Muscle of leg (tissue), 11 donors: ENCODE results near the gene LAMTOR4. TPM values are rescaled to one million over a fixed set of nuclear protein-coding genes. Genes with fewer than 3 reads are reported as not detected.

Source experiments
- DNase-seq: peaks from one replicate; pipeline ENCODE4 v3.0.0; 2013
- H3K27ac ChIP-seq: one replicate; pipeline ENCODE4 v1.5.1; 2013; ENCODE audit warnings: mild to moderate bottlenecking, low read length, control low read depth
- H3K27me3 ChIP-seq: one replicate; pipeline ENCODE4 v1.6.1; 2013; ENCODE audit warnings: low read length; ENCODE audit not compliant: control insufficient read depth, insufficient read depth
- H3K36me3 ChIP-seq: one replicate; pipeline ENCODE4 v1.6.1; 2013; ENCODE audit warnings: low read length; ENCODE audit not compliant: control insufficient read depth, insufficient read depth
- H3K4me1 ChIP-seq: one replicate; pipeline ENCODE4 v1.6.1; 2013; ENCODE audit warnings: low read length; ENCODE audit not compliant: control insufficient read depth, insufficient read depth
- H3K4me3 ChIP-seq: one replicate; pipeline ENCODE4 v1.5.1; 2013; ENCODE audit warnings: low read length, control low read depth
- H3K9me3 ChIP-seq: replicated peaks from 2 replicates; pipeline ENCODE4 v1.6.1; 2013; ENCODE audit warnings: low read depth, low read length; ENCODE audit not compliant: control insufficient read depth
- WGBS: methylation state at CpG from one replicate; pipeline ENCODE4 v1.1.5; 2013; ENCODE audit warnings: missing lambda C conversion rate; ENCODE audit not compliant: insufficient coverage; 5-methylcytosine and 5-hydroxymethylcytosine counted together
- polyA plus RNA-seq, 8 donors: library from polyadenylated mRNA; unstranded; fragments of 120-200 nt; gene quantifications; one replicate each; pipeline versions ENCODE4 v1.2.1 to v1.2.3, GENCODE V29; 2013; ENCODE audit warnings: inconsistent platforms in 1 of 8, low replicate concordance in 1 of 8; ENCODE audit not compliant: insufficient read length in 8 of 8, insufficient read depth in 1 of 8
- total RNA-seq: library from RNA; stranded (reverse); fragments of 120-200 nt; gene quantifications from one replicate; pipeline ENCODE4 v1.2.4, GENCODE V29; 2013

Gene LAMTOR4
- total and polyA plus RNA-seq, 9 donors = 65.0 to 97.1 (median 73.7) TPM

GRCh38 chr7:100152937-100153666 is 4.4 kb downstream of the LAMTOR4 start:
- 82% methylated on average over 10 of the region's 18 CpGs for WGBS
- H3K4me1 ChIP-seq = peaks cover 23% of the 10 kb centered on the region
- no peak overlapping the region for H3K27ac ChIP-seq

GRCh38 chr7:100153708-100154535 is 5.2 kb downstream of the LAMTOR4 start:
- H3K27ac ChIP-seq = no peak overlapping the region
- H3K27me3 ChIP-seq = no peaks in the 10 kb centered on the region
- 50% methylated on average over 2 of the region's 16 CpGs for WGBS

More at GRCh38 chr7:100152937-100153666, 4.4 kb downstream of the LAMTOR4 start:
- Histone ChIP-seq H3K4me3 (no peak overlapping the region), H3K36me3 (peaks cover 45% of the 10 kb centered on the region), H3K9me3 (no peaks in the 10 kb centered on the region), H3K27me3 (no peaks in the 10 kb centered on the region)
- no peak for DNase-seq

DNA sequence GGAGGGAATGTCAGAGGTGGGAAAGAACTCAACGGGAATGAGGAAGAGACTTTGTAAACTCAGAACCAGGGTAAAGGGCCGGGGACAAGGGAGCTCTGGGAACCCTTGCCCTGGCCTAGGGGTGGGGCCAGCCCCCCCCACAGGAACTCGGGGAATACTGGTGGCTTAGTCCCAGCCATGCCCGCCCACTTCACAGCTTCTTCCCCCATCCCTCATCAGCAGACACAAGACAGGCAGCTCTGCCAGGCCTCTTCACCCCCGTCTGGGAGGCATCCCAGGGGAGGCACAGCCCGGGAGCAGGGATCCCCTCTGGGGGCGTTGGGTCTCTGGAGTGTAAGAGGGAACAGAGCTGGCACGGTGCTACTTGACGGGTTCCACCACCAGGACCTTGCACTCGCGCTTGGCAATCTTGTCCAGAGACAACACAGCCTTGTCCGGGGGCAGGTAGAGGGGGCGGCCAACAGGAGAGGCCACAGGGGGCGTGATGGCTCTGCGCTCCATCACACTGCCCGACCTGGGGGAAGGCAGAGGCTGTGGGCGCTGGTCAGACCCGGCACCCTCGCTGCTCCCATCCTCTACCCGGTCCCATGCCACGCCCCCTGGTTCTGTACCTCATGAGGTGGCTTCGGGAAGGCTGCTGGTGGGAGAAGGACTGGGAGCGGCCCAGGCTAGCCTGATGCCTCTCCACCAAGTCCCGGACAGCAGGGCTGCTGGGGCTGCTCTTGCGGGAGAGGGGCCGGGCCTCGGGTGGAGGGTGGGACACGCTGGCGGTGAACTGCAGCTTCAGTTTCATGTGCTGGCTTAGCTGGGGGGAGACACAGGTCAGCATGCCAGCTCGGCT is 6.2 kb downstream of the LAMTOR4 start:
- H3K27ac ChIP-seq = no peak overlapping the region
- H3K27me3 ChIP-seq = no peaks in the 10 kb centered on the region
- peaks cover 45% of the 10 kb centered on the region for H3K36me3 ChIP-seq
- no peaks in the 10 kb centered on the region for H3K9me3 ChIP-seq
- DNase-seq = no peak
- H3K4me1 ChIP-seq = peaks cover 17% of the 10 kb centered on the region
- no peak overlapping the region for H3K4me3 ChIP-seq
- 79% methylated on average over 22 of the region's 30 CpGs for WGBS

More at GRCh38 chr7:100153708-100154535, 5.2 kb downstream of the LAMTOR4 start:
- Histone ChIP-seq H3K36me3 (peaks cover 45% of the 10 kb centered on the region), H3K4me3 (no peak overlapping the region), H3K4me1 (peaks cover 21% of the 10 kb centered on the region), H3K9me3 (no peaks in the 10 kb centered on the region)
- no peak for DNase-seq

DNA sequence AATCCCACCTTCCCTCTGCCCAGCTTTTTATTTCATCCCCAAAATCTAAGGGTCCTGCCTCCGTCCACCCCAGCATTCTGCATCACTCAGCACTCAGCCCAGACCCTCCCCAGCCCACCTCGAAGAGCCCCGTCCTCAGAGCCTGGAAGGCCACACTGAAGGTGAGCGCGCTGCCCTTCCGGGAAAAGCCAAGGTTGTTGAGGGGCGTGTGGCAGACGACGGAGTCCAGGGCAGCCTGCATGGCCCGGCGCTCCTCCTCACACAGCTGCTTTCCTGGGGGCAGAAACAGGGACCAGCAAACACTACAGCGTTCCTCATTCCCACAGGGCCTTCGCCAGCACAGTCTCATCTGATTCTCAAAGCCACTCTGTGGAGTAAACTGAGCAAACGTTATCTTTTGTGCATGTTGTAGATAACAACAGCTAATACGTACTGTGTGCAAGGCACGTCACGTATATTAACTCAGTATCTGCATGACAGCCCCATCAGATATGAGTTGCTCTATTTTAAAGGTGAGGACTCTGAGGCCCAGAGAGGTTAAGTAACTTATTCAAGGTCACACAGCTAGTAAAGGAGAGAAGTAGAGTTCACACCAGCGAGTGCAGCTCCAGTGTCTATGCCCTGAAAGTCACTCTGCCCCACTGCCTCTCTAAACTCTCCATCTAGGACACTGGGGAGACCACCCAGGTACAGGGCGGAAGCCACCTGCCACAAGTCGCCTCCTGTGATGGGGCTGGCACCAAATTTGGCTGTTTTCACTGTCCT is 7.0 kb downstream of the LAMTOR4 start:
- Histone ChIP-seq H3K36me3 (peaks cover 45% of the 10 kb centered on the region), H3K4me1 (peaks cover 16% of the 10 kb centered on the region), H3K27ac (no peak overlapping the region), H3K4me3 (no peak overlapping the region), H3K27me3 (no peaks in the 10 kb centered on the region), H3K9me3 (no peaks in the 10 kb centered on the region)
- no peak for DNase-seq
- 89% methylated on average over 14 of the region's 20 CpGs for WGBS

DNA sequence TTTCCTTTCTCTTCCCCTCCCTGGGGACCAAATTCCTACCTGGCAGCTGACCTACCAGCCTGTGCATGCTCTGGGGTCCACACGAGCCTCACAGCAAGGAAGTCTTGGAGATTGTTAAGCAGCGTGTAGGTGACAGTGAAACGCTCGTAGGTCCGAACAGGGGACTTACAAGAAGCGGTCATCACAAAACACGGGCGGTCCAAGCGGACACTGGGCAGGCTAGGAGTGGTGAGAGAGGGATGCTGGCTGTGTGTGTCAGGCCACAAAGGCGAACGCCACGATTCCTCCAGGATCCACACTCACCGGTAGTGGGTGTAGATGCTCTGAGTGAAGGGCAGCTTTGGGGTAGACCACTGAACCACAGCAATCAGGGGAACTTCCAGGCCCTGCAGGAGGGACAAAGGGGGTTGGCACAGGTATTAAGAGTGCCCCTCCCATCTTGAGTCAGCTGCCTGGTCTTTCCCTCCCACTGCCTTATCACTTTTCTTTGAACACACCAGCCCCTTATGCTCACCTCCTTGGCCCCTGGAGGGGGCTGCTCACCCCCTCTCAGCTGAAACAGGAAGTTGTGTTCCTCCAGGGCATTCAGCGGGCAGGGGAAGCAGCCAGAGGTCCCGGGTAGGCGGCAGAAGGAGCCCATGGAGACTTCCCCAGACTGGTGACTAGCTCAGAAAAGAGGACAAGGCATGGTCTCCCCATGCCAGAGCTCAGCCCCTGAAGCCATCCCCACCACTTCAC is 7.8 kb downstream of the LAMTOR4 start:
- H3K36me3 ChIP-seq = peaks cover 45% of the 10 kb centered on the region
- no peaks in the 10 kb centered on the region for H3K9me3 ChIP-seq
- peaks cover 16% of the 10 kb centered on the region for H3K4me1 ChIP-seq
- no peak overlapping the region for H3K27ac ChIP-seq
- H3K4me3 ChIP-seq = no peak overlapping the region
- DNase-seq = no peak
- WGBS = 80% methylated on average over 11 of the region's 16 CpGs
- H3K27me3 ChIP-seq = no peaks in the 10 kb centered on the region

GRCh38 chr7:100157069-100157333 is 8.3 kb downstream of the LAMTOR4 start:
- Histone ChIP-seq H3K9me3 (no peaks in the 10 kb centered on the region), H3K4me3 (no peak overlapping the region), H3K36me3 (peaks cover 45% of the 10 kb centered on the region), H3K27me3 (no peaks in the 10 kb centered on the region), H3K4me1 (peaks cover 16% of the 10 kb centered on the region), H3K27ac (no peak overlapping the region)
- no peak for DNase-seq
- 0% methylated on average over 1 of the region's 5 CpGs for WGBS

DNA sequence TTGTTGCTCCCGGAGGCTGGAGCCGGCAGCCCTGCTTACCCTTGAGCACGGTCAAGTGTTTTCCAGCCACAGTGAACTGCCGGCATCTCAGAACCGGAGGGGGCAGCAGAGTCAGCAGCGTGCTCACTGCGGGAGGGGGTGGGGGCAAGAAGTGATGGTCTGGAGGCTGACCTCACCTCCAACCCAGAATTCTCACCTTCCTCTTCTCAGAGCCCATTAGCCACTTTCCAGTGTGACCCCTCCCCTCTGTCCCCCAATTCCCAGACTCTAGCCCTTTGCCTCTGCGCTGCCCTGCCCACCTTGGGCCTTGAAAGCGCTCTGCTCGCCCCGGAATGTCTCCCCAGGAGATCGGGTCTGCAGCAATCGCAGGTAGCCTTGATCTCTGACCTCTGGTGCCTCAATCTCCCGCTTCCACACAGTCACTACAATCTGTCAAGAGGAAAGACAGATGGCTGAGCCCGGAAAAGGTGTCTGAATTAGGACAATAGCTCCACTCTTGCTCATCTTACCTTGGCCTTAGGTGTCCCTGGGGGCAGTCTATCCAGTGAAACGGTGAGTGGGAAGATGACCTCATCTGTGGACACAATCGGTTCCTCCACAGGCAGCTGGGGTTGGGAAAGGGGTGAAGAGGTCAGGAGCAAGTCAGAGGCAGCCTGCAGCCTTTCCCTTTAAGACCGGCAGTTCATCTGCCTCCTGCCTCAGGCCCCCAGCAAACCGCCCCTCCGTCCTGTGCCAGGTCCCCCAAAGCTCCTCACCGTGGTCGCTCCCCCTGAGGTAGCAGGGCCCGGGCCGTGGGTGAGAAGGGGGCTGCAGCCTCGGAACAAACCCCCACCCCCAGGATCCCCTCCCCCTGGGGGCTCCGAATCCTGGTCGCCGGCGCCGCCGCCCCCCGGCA is 8.9 kb downstream of the LAMTOR4 start:
- peak overlapping the region; percentile 48 for H3K4me3 ChIP-seq
- H3K4me1 ChIP-seq = peaks cover 16% of the 10 kb centered on the region
- peaks cover 43% of the 10 kb centered on the region for H3K36me3 ChIP-seq
- H3K27ac ChIP-seq = no peak overlapping the region
- 11% methylated on average over 15 of the region's 32 CpGs for WGBS
- H3K27me3 ChIP-seq = no peaks in the 10 kb centered on the region
- DNase-seq = no peak
- H3K9me3 ChIP-seq = no peaks in the 10 kb centered on the region

DNA sequence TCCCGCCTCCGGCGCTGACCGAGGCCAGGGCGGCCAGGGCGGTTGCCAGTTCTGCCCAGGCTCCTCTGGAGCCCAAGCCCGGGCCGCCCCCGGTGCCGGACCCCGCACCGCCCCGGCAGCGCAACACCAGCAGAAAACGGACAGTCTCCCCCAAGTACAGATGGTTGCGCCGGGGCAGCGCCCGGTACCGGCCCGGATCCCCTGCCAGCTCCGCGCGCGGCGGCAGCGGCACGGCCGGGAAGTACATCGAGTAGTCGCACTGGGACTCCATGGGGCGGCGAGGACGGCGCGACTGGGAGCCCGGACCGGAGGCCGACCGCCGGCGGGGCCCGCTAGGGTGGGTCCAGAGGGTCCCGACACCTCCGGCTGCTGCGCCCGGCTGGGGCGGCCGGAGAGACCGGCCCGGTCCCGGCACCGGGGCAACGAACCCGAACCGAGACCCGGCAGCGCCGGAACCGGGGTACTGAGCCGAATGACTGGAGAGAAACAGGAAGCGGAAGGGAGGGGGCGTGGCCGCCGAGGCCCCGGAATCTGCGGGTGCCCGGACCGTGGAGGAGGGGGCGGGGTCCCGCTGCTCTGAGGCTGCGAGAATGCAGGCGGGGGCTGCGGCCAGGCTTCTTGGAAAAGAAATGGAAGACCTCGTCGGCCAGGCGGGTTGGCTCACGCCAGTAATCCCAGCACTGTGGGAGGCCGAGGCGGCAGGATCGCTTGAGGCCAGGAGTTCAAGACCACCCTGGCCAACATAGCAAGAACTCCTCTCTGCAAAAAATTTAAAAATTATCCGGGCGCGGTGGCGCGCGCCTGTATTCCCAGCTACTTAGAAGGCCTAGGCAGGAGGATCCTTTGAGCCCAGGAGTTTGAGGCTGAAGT is 9.7 kb downstream of the LAMTOR4 start, which contains the start of gene TRAPPC14:
Gene TRAPPC14 (minus strand): TSS at position 495 of the 870 bp plus-strand sequence. CDS start 224 bp downstream, at position 271.
- Histone ChIP-seq H3K4me1 (peaks cover 16% of the 10 kb centered on the region), H3K9me3 (no peaks in the 10 kb centered on the region), H3K36me3 (peaks cover 37% of the 10 kb centered on the region), H3K4me3 (peak within 1 kb of the TSS; percentile 48), H3K27ac (peak within 1 kb of the TSS; percentile 90), H3K27me3 (no peaks in the 10 kb centered on the region)
- under 1% methylated on average over 75 of the region's 87 CpGs for WGBS
- peak; percentile 94 for DNase-seq
